GM19240 (cell line): ENCODE results near the gene DPRX.
"Not testable (repeated sequence)": the region's sequence is repeated elsewhere in the genome, so short reads cannot be mapped to it uniquely, and the experiment has no call there.

ENCODE experiments used
- DNase-seq: peaks from one replicate; pipeline ENCODE4 v3.0.0; 2011; ENCODE audit warnings: low spot score; ENCODE audit not compliant: insufficient read length

Gene DPRX

GRCh38 chr19:53646144-53646543, 14.3 kb downstream of the DPRX start:
- no peak for DNase-seq

DNA sequence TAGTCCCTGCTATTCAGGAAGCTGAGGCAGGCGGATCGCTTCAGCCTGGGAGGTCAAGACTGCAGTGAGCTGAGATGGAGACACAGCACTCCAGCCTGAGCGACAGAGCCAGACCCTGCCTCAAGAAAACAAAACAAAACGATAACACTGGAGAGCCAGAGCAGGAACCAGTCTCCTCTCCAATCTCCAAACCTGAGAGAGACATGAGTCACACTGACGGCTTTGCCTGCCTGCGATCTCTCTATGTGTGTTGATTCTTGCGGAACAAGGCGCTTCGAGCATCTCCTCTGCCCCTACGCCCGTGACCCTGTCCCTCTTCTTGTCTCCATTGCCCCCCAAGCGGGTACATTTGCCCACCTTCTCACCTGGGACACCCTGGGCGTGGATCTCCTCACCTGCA, 15.6 kb downstream of the DPRX start:
- no peak for DNase-seq

DNA sequence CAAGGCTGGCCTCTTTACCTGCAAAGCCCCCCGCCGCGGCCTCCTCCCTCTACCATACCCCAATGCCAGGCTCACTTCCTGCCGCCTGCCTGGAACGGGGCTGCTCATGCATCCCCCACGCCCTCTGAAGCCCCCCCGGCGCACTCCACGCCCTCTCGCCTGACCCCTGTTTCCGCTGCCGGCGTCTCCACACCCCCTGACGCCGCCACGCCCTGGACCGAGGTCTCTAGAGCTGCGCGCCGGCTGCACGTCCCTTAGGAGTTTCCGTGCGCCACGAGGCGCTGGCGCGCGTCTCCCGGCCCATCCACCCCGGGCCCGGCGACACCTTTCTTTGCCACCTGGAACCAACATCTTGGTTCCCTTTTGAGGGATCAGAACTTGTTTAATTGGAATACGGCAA, 16.0 kb downstream of the DPRX start:
- DNase-seq = no peak

GRCh38 chr19:53649746-53650593, 18.2 kb downstream of the DPRX start:
- no peak for DNase-seq

DNA sequence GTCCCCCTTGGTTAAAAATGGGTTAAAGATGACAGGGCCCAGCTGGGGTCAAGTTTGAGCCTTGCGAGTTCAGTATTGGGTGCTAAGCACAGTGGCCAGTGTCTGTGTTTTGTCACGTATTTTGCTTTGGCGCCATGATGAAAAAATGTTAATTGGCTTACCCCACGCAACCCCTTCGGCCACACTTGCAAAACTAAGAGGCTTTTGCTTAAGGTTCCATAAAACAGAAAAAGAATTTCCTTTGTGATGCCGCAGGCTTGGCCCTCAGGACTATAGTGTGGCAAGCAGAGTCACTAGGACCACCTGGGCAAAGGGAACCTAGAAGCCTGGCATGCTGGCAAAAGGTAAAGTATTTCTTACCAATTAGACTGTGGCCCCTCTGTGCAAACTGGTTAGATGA, 20.7 kb downstream of the DPRX start:
- no peak for DNase-seq

DNA sequence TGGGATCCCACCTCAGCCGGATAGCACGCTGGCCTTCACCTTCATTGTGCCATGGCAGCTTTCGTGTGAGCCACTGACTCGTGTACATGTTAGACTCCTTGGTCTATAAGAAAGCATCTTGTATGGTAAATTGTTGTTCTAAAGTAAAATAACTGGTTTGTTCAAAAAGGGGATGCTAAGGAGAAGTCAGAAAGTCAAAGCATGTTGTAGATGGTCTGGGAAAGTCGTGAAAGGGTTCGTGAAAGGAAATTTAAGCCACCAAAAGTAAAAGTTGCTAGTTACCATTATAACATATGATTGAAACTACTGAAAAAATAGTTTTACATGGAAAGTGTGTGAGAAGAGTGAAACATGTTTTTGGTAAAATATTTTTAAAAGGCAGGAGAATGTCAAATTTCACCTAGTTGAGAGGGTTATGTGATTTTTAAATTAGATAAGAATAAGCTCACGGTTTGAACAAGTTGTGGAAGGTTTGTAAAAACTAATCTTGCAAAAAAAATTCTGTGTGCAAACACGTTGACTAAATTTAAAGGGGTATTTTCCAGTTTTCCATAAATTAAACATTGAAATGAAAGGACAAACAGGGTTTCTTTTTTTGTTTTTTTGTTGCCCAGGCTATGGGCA, 23.4 kb downstream of the DPRX start:
- no peak for DNase-seq

DNA sequence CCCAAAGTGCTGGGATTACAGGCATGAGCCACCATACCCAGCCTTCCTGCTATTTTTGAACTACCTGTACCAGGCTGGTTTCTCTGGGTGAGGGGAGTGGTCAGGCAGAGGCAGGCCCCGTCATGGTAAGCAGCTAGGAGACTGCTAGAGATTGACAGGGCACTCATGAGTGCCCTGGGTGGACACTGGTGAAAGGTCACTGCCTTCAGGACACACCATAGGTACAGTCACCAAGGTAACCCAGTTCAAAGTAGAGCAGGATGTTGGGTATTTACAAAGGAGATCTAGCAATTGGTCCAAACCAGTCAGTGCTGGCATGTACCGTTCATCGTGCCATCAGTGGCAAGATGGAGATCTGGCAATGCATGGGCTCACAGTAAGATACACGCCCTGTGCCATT, 25.5 kb downstream of the DPRX start:
- no peak for DNase-seq

GRCh38 chr19:53657778-53658177, 26.0 kb downstream of the DPRX start:
- no peak for DNase-seq

DNA sequence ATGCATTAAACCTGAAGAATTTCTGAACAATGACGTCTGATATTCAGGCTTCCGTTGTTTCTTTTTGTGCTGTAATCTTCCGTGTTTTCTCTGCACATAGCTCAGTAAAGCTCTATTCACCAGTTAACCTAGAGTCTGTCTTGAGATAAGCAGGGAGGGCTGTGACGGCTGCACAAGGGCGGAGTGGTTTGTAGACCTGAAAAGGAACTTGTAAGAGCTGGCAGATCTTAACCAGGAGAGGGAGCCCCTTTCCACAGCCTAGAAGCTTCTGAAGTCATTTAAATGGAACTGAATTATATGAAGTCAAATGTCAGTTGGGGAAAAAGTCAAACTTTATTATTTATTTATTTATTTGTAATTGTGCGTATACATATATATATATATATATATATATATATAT, 27.5 kb downstream of the DPRX start:
- no peak for DNase-seq

DNA sequence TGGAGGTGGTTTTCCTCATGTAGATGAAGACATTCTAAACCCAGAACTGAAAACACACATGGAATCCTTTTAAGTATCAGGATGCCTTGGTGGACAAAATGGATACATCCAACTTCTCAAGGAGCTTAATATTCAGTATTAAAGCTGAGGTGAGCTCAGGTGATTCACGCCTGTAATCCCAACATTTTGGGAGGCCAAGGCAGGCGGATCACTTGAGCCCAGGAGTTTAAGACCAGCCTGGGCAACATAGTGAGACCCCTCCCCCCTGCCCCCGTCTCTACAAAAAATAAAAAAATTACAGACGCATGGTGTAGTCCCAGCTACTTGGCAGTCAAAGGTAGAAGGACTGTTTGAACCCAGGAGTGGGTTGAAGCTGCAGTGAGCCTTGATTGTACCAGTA, 28.8 kb downstream of the DPRX start:
- no peak for DNase-seq

GRCh38 chr19:53662209-53662608, 30.4 kb downstream of the DPRX start:
- no peak for DNase-seq

GRCh38 chr19:53664152-53664551, 32.4 kb downstream of the DPRX start:
- no peak for DNase-seq

DNA sequence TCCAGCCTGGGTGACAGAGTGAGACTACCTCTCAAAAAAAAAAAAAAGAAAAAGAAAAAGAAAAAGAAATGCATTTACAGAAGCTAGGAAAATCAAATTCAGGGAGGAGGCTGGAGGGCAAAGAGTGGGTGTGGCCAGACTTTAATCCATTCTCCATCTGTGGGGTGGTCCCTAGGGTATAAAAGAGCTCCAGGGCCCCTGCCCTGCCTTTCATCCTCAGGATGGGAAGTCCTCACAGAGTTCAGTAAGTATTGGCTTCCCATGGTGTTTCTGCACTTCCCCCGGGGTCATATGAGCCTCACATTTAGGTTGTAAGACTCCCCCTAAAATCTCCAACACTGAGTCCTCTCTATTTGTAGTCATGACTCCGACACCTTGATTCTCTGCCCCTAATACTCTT, 33.0 kb downstream of the DPRX start:
- no peak for DNase-seq

DNA sequence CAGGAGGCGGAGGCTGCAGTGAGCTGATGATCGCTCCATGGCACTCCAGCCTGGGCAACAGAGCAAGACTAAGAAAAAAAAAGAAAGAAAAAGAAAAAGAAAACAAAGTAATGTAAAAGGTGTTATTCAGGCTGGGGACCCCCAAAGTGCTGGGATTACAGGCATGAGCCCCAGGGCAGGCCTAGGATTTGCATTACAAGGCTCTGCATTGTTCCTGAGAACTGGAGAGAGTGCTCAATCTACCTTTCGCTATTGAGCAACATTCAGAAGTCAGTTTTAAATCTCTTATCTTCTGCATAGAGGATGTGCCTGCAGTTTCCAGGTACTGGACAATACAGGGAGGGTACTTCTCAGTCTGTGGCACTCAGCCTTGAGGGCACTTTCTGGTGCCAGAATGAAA, 34.5 kb downstream of the DPRX start:
- DNase-seq = not testable (repeated sequence)

- not testable (repeated sequence) for DNase-seq
Observed at GRCh38 chr19:53668804-53669203, 37.0 kb downstream of the DPRX start.

GRCh38 chr19:53670345-53670744, 38.5 kb downstream of the DPRX start:
- DNase-seq = no peak

DNA sequence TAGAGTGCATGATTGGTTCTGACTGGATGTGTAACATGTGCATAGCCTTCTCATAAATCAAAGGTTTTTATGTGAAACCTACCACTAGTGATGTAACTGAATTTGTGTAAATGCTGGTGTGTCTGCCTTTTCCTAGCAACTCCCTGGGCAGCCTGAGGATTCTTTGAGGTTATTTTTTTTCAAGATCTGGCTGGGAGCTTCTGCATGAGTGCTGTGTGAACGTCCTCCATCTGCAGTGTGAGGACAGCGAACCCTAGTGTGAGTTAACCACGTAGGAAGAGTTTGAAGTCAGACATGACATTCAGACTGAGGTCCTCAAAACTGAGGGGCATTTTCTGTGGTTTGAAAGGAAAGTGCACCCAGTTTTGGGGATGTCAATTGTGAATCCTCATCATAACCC, 39.9 kb downstream of the DPRX start:
- no peak for DNase-seq
